ENCODE data around the gene TTLL11. TPM values are rescaled to one million over a fixed set of nuclear protein-coding genes. Genes with fewer than 3 reads are reported as not detected.

TTLL11 gene
- polyA plus RNA-seq, 1 of the 3 experiments (the other 2 are of a cell fraction), result 6.8 TPM

GRCh38 chr9:121960665-121961064 lies 132.4 kb downstream of the TTLL11 start (continued):
- TF ChIP-seq EP300 (IDR thresholded peaks at IDR 0.05; ENCODE audit: borderline replicate concordance in 1 of 2, low read depth in 1 of 2, low read length in 1 of 2), result no peak
- TF ChIP-seq GATA2 (CRISPR knock-in tag; IDR thresholded peaks at IDR 0.05), result no peak
- no peak for TF ChIP-seq TAF1 (IDR thresholded peaks at IDR 0.05; ENCODE audit: borderline replicate concordance, low read depth, low read length)
- TF ChIP-seq RCOR1 (IDR thresholded peaks at IDR 0.05; ENCODE audit: low read length), result no peak
- no peak for TF ChIP-seq NRF1 (IDR thresholded peaks at IDR 0.05; ENCODE audit: low read depth, low read length)
- TF ChIP-seq CHD2 (IDR thresholded peaks at IDR 0.05; ENCODE audit: low read length, partially characterized antibody), result no peak

GRCh38 chr9:121958530-121958929 lies 134.6 kb downstream of the TTLL11 start:
- Histone ChIP-seq H3K9me2 (no peaks in the 10 kb centered on the region), H3K27ac (ENCODE audit: low read depth in 2 of 2, low read length in 1 of 2) (no peak overlapping the region), H3K79me2 (ENCODE audit: insufficient read depth) (peaks cover 84% of the 10 kb centered on the region), H2AFZ (ENCODE audit: low read depth) (no peak overlapping the region), H3K4me1 (ENCODE audit: control insufficient read depth in 1 of 2, insufficient read depth in 2 of 2, low read depth in 1 of 2, low read length in 1 of 2) (peaks cover 8% of the 10 kb centered on the region in 2 experiments; a peak in 3 of 4 replicates), H3F3A (replicated peaks; ENCODE audit: insufficient read depth) (peaks cover 3% of the 10 kb centered on the region), H3K4me3 (ENCODE audit: low read depth in 2 of 2, low read length in 1 of 2) (no peak overlapping the region), H3K27me3 (ENCODE audit: insufficient read depth) (no peaks in the 10 kb centered on the region), H3K9me3 (no peaks in the 10 kb centered on the region), H4K20me1 (ENCODE audit: insufficient read depth) (no peaks in the 10 kb centered on the region), H3K9ac (no peak overlapping the region), H3K36me3 (replicated peaks in 1 of 2; ENCODE audit: control insufficient read depth in 1 of 2, insufficient read depth in 2 of 2, low read length in 1 of 2) (no peaks in the 10 kb centered on the region), H3K4me2 (peak overlapping the region; percentile 27; the same call in 1 of the 2 replicates)
- ChIA-PET POLR2A (no interaction called here), CTCF (interaction anchor here (1.3 kb wide), 1 partner anchor 412 kb away, joined by 4 read pairs; no protein-coding TSS in a partner anchor)
- DNase-seq, result no peak
- 53% methylated on average over 3 of the region's 4 CpGs for WGBS (ENCODE audit: low lambda C conversion rate)
- 0 out of 2 replicates have a peak, but pooled peaks have one; percentile 35 for TF ChIP-seq JUND (IDR thresholded peaks at IDR 0.05)
- TF ChIP-seq TCF12 (IDR thresholded peaks at IDR 0.05), result peak; percentile 35; the same call in 1 of the 2 replicates
- peak; percentile 65 for TF ChIP-seq MAX (IDR thresholded peaks at IDR 0.05; ENCODE audit: low read depth)
- TF ChIP-seq SMC3 (IDR thresholded peaks at IDR 0.05; ENCODE audit: low read depth, low read length), result no peak

GRCh38 chr9:121956808-121957207 lies 136.3 kb downstream of the TTLL11 start:
- CTCF ChIA-PET, result interaction anchor here (2.3 kb wide), 1 partner anchor 11 kb away, joined by 9 read pairs; no protein-coding TSS in a partner anchor
- no peak for TF ChIP-seq TCF12 (IDR thresholded peaks at IDR 0.05)
- TF ChIP-seq RCOR1 (IDR thresholded peaks at IDR 0.05; ENCODE audit: low read length), result no peak
- TF ChIP-seq GATA2 (CRISPR knock-in tag; IDR thresholded peaks at IDR 0.05), result no peak
- TF ChIP-seq SIN3A (IDR thresholded peaks at IDR 0.05; ENCODE audit: borderline replicate concordance, low read depth, low read length), result no peak
- TF ChIP-seq YY1 (IDR thresholded peaks at IDR 0.05; ENCODE audit: low read depth), result no peak
- no peak for TF ChIP-seq EZH2phosphoT487 (IDR thresholded peaks at IDR 0.05; ENCODE audit: borderline replicate concordance, low read depth)
- TF ChIP-seq MEF2A (IDR thresholded peaks at IDR 0.05; ENCODE audit: borderline replicate concordance, low read depth), result no peak
- TF ChIP-seq GABPA (IDR thresholded peaks at IDR 0.05; ENCODE audit: low read depth), result no peak
- no peak for TF ChIP-seq RAD21 (IDR thresholded peaks at IDR 0.05; ENCODE audit: low read length)
- no peak for TF ChIP-seq NRF1 (IDR thresholded peaks at IDR 0.05; ENCODE audit: low read depth, low read length)
- no peak for TF ChIP-seq MAX (IDR thresholded peaks at IDR 0.05; ENCODE audit: low read depth)
- no peak for TF ChIP-seq FOXM1 (IDR thresholded peaks at IDR 0.05; ENCODE audit: low read depth)
- TF ChIP-seq CTCF (IDR thresholded peaks at IDR 0.05), result no peak
- no peak for TF ChIP-seq REST (IDR thresholded peaks at IDR 0.05; ENCODE audit: low read depth, low read length)
- TF ChIP-seq TAF1 (IDR thresholded peaks at IDR 0.05; ENCODE audit: borderline replicate concordance, low read depth, low read length), result no peak
- no peak for TF ChIP-seq ELF1 (IDR thresholded peaks at IDR 0.05)

More at GRCh38 chr9:121956808-121957207, 136.3 kb downstream of the TTLL11 start:
- Histone ChIP-seq H3K79me2 (ENCODE audit: insufficient read depth) (peaks cover 85% of the 10 kb centered on the region), H3K27me3 (ENCODE audit: insufficient read depth) (no peaks in the 10 kb centered on the region), H3K36me3 (replicated peaks in 1 of 2; ENCODE audit: control insufficient read depth in 1 of 2, insufficient read depth in 2 of 2, low read length in 1 of 2) (no peaks in the 10 kb centered on the region), H3K4me2 (no peak overlapping the region), H3F3A (replicated peaks; ENCODE audit: insufficient read depth) (no peaks in the 10 kb centered on the region), H2AFZ (ENCODE audit: low read depth) (no peak overlapping the region), H3K27ac (ENCODE audit: low read depth in 2 of 2, low read length in 1 of 2) (no peak overlapping the region), H3K9me2 (no peaks in the 10 kb centered on the region), H3K9me3 (no peaks in the 10 kb centered on the region), H3K9ac (no peak overlapping the region), H3K4me3 (ENCODE audit: low read depth in 2 of 2, low read length in 1 of 2) (no peak overlapping the region), H4K20me1 (ENCODE audit: insufficient read depth) (no peaks in the 10 kb centered on the region), H3K4me1 (ENCODE audit: control insufficient read depth in 1 of 2, insufficient read depth in 2 of 2, low read depth in 1 of 2, low read length in 1 of 2) (peaks cover 8% of the 10 kb centered on the region in 2 experiments; a peak in 3 of 4 replicates)
- POLR2A ChIA-PET, result no interaction called here
- WGBS (ENCODE audit: low lambda C conversion rate), result 90% methylated on average over 5 of the region's 6 CpGs
- DNase-seq, result no peak

Data from SK-N-SH (cell line).